A673 (cell line): ENCODE measurements around the gene TACR2.

Source experiments
- CTCF ChIP-seq: fragments of 300-800, 200-600 bp; sonication (generic); conservative IDR thresholded peaks from 2 replicates; pipeline ENCODE4 v1.5.1; 2017; ENCODE audit warnings: low read depth, mild to moderate bottlenecking, antibody characterized with exemption, low read length, moderate library complexity, mixed read lengths
- EZH2 ChIP-seq: fragments of 200-600 bp; sonication (generic); IDR thresholded peaks from 2 replicates; pipeline ENCODE4 v1.6.1; 2017; ENCODE audit warnings: borderline replicate concordance, low read depth, mild to moderate bottlenecking, mixed read lengths, antibody characterized with exemption, low read length; ENCODE audit not compliant: poor library complexity, severe bottlenecking

DNA sequence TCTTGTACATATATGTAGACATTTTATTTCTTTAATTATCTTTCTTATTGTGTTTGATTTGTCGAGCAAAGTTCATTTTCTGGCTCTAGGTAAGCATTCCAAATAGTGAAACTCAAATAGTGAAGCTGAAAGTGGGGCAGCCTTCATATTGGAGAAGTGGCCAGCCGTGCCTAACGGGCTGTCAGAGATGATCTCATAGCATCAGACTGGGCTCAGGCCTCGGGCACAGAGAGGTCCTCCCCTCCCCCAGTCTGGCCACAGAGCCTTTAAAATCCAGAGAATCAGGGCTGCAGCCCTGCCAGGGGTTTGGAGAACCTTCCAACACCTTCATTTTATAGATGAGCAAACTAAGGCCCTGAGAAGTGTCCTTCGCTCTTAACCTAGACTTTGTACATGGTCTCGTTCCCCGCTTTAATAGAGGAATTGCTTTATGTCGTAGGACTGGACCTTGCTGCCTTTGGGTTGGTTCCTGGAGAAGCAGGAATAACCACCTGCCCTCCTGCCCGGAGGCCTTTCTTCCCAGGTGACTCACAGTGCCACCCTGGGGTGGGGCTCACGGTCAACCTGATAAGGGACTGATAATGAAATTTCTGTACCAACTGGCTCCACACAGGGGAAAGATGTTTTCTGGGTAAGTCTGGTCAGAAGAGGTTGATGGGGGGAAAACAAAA, 41.8 kb upstream of the TACR2 start:
- no peak for TF ChIP-seq CTCF
- no peak for TF ChIP-seq EZH2
